Natural killer cell treated with Interleukin-12 subunit alpha and Interleukin-12 subunit beta and Interleukin-15 and Interleukin-18, amount 100 ng/mL, for 72 hours (primary cell): ENCODE data around the gene MAP3K7CL. TPM values are rescaled to one million over a fixed set of nuclear protein-coding genes. Genes with fewer than 3 reads are reported as not detected.
A peak's percentile ranks its signal among the peaks of the same experiment; 100 is the strongest.
"Not testable (repeated sequence)": the region's sequence is repeated elsewhere in the genome, so short reads cannot be mapped to it uniquely, and the experiment has no call there.

Source experiments
- ATAC-seq, 2 donors: fragments of 150-1000 bp; cut with Tn5 transposase in 1 of 2; sonication (Bioruptor Pico), chemical (Tn5 transposase) in 1 of 2; 2 replicates each; pipeline ENCODE4 v1.10.0; 2021
- DNase-seq: peaks from one replicate; pipeline ENCODE4 v3.0.0; 2022; ENCODE audit warnings: low spot score
- H3K27ac Mint-ChIP-seq, 2 donors: 1 replicate in 1 of 2; 2 replicates in 1 of 2; pipeline ENCODE4 v1.8.0; 2022; ENCODE audit warnings: mixed read lengths in 2 of 2, mild to moderate bottlenecking in 1 of 2, moderate library complexity in 1 of 2
- H3K27me3 Mint-ChIP-seq, 2 donors: 1 replicate in 1 of 2; 2 replicates in 1 of 2; pipeline ENCODE4 v1.8.0; 2022; ENCODE audit warnings: mixed read lengths in 2 of 2
- H3K36me3 Mint-ChIP-seq: one replicate; pipeline ENCODE4 v1.8.0; 2022; ENCODE audit warnings: mixed read lengths
- H3K4me1 Mint-ChIP-seq, 2 donors: 1 replicate in 1 of 2; 2 replicates in 1 of 2; pipeline ENCODE4 v1.8.0; 2022; ENCODE audit warnings: low read depth in 2 of 2, mixed read lengths in 2 of 2, mild to moderate bottlenecking in 1 of 2
- H3K4me3 Mint-ChIP-seq: one replicate; pipeline ENCODE4 v1.8.0; 2022; ENCODE audit warnings: mixed read lengths
- H3K9me3 Mint-ChIP-seq: 2 replicates; pipeline ENCODE4 v1.8.0; 2022; ENCODE audit warnings: mixed read lengths
- total RNA-seq, 2 donors: library from RNA; stranded (reverse); gene quantifications; one replicate each; pipeline ENCODE4 v1.2.3, GENCODE V29; 2022

The MAP3K7CL gene
- total RNA-seq, 2 donors from 2014 or later = 2.4 to 6.1 TPM

DNA sequence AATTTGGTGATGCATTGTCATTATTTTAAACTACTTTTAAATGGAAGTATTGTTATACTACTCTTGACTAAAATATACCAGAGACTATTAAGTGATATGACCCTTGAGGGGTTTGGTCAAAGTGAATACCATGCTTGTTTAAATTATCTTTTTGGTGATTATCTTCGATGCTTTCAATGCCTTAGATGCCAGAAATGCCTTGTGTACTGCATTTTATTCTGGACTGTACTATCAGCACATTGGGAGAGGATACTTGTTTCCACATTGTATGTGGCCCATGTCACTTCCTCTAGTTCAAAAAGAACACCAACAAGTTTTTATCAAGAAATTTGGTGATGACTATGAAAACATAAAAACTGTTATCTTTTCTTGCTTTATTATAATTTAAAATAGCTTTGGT, 16.3 kb downstream of the MAP3K7CL start:
- ATAC-seq = no peak
- DNase-seq = no peak
- no peaks in the 10 kb centered on the region for H3K9me3 Mint-ChIP-seq
- H3K4me1 Mint-ChIP-seq = peaks cover 0 to 18% of the 10 kb centered on the region in 2 donors
- H3K4me3 Mint-ChIP-seq = no peak overlapping the region
- H3K27me3 Mint-ChIP-seq = peaks cover 0 to under 1% of the 10 kb centered on the region in 2 donors
- H3K27ac Mint-ChIP-seq = no peak overlapping the region
- no peaks in the 10 kb centered on the region for H3K36me3 Mint-ChIP-seq

DNA sequence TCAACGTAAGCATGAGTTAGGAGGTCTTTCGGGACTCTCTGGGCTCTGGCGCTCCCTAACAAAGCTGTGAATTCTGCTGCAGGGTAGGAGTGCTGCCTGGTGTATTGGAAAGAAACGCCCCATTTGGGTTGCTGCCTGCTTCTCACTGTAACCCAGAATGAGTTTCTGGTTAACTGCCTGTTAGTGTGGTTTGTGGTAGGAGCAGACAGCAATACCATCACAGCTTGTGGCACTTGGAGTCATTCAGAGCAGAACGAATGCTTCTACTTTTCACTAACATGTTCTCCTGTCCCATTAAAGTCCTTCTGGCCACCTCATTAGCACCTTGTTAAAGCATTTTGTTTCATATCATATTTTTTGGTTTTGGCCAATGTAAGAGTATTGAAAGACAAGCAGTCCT, 18.1 kb downstream of the MAP3K7CL start:
- peaks cover 0 to 3% of the 10 kb centered on the region in 2 donors for H3K27me3 Mint-ChIP-seq

DNA sequence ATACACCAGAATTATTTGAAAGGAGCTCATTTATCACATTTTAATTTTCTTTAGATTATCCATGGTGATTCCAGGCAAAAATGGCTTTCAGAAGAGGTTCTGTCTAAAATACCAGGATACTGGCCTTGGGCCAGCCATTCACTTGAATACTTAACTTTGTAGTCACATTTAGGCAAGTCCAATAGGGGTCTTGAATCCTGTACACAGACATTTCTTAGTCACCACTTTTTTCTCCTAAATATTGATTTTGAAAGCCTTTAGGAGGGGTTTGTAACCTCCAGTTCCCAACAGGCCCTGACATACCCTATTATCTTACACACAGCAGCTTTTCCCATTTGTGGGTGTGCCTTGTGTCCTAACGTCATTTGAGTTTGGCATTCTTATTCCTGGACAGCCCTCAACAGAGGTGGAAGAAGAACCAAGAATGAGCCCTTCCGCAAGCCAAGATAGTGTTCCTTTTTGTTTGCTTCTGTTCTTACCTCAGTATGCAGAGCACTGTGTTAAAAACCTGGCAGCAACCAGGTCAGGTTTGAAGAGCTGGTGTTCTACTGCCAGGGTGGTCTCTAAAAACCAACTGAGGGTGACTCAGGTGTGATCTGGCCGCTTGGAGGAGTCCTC, 19.5 kb downstream of the MAP3K7CL start:
- no peaks in the 10 kb centered on the region for H3K36me3 Mint-ChIP-seq
- no peak overlapping the region for H3K27ac Mint-ChIP-seq
- peaks cover 0 to 18% of the 10 kb centered on the region in 2 donors for H3K4me1 Mint-ChIP-seq
- ATAC-seq (no peak), DNase-seq (no peak)
- H3K4me3 Mint-ChIP-seq = no peak overlapping the region
- H3K9me3 Mint-ChIP-seq = no peaks in the 10 kb centered on the region
- H3K27me3 Mint-ChIP-seq = peaks cover 0 to 3% of the 10 kb centered on the region in 2 donors

More for the DNA sequence above, 18.1 kb downstream of the MAP3K7CL start:
- Mint-ChIP-seq H3K9me3 (no peaks in the 10 kb centered on the region), H3K4me3 (no peak overlapping the region), H3K4me1 (peaks cover 0 to 18% of the 10 kb centered on the region in 2 donors), H3K36me3 (no peaks in the 10 kb centered on the region), H3K27ac (no peak overlapping the region)
- ATAC-seq = peak; percentile 55 to 59
- no peak for DNase-seq

DNA sequence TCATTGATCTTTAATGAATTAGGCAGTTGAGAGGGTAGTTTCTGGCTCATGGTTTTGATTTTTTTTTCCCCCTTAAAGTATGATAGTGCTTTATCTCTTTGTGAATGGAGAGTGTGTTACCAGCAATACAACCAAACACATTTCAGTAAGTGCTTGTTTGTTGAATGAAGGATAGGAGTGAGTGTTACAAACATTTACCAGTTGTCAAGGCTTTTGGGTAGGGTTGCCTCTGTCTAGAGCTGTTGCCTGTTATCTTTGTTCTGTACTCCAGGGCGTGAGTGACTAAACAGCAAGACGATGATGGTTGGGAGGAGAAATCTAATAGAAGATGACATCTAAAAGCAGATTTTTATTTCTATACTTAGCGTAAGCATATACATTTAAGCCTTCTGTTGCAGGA, 21.5 kb downstream of the MAP3K7CL start:
- Mint-ChIP-seq H3K4me3 (no peak overlapping the region), H3K9me3 (no peaks in the 10 kb centered on the region)
- no peak for ATAC-seq

DNA sequence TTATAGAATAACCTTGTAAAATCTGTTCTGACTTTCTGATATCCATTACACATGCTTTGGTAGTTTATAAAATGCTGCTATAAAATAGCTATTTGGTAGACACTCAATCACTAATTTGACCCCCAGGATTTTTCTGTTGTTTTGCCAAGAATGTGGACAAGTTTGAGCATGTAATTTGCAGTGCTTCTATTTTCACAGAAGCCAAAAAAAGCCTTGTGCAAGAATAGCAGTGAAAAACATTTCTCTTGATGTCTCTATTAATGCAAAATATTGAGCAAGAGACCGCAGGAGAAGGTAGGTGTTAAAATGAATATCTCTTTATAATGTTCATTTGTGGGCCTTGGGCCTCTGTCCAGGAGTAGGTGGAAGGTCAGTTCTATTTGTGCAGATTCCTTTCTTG, 22.5 kb downstream of the MAP3K7CL start:
- DNase-seq (no peak), ATAC-seq (no peak)
- no peaks in the 10 kb centered on the region for H3K9me3 Mint-ChIP-seq
- H3K27ac Mint-ChIP-seq = no peak overlapping the region
- H3K4me1 Mint-ChIP-seq = peaks cover 0 to 12% of the 10 kb centered on the region in 2 donors
- H3K4me3 Mint-ChIP-seq = no peak overlapping the region
- no peaks in the 10 kb centered on the region for H3K36me3 Mint-ChIP-seq
- H3K27me3 Mint-ChIP-seq = peaks cover 0 to 3% of the 10 kb centered on the region in 2 donors

More for the DNA sequence above, 21.5 kb downstream of the MAP3K7CL start:
- Mint-ChIP-seq H3K36me3 (no peaks in the 10 kb centered on the region), H3K27ac (no peak overlapping the region), H3K4me1 (peaks cover 0 to 12% of the 10 kb centered on the region in 2 donors), H3K27me3 (peaks cover 0 to 3% of the 10 kb centered on the region in 2 donors)
- DNase-seq = no peak

DNA sequence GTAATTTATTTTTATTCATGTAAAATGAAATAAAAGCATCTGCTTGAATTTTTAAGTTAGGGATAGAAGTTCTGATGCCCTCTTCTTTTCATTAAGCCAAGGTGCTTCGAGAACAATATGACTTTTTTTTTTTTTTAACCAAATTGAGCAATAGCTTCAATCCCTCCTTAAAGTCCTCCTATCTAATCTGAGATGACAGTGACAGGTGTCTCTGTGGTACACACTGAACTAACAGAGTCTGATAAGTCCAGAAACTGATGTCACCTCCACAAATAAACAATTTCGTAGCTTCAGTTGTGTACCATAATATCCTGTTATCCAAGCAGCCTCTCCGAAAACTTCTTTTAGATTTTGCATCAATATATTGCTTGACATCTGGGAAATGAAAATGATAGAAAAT, 23.8 kb downstream of the MAP3K7CL start:
- H3K36me3 Mint-ChIP-seq = no peaks in the 10 kb centered on the region
- no peak for ATAC-seq
- H3K9me3 Mint-ChIP-seq = no peaks in the 10 kb centered on the region
- H3K27me3 Mint-ChIP-seq = peaks cover 0 to 3% of the 10 kb centered on the region in 2 donors
- no peaks in the 10 kb centered on the region for H3K4me1 Mint-ChIP-seq
- H3K4me3 Mint-ChIP-seq = no peak overlapping the region
- no peak for DNase-seq
- H3K27ac Mint-ChIP-seq = no peak overlapping the region

DNA sequence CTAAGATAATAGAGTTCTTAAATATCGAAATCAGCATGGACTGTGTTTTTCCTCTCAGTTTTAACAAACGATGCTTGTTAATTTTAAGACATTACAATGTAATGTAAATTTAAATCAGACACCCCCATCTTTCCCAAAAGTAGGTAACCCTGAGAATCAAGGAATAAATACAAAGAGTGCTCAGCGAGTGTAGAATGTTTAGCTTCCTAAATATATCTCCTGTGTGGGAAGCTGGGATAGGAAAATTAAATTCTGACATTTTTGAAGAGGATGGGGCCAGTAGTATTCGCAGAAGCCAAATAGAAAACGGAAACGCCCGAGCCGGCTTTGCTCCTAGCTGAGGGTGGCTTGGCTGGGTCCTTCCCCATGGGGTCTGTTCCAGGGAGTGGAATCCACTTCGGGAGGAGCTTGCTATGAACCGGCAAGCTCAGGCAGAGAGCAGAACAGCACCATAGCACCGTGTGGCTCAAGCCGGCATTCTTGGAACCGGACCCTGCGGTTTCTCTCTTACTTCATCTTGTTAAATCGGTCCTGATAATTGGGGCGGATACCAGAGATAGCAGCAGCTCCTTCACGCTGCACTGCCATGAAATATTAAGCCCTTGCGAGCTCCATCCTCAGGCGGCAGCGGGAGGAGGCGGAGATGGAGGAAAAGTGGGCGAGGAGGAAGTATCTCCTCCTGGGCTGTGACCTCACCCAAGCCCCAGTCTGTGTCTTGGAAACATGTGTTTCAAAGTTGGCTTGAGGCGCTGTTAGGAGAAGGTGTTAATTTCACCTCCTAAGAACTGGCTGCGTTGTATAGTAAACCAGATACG, 24.9 kb downstream of the MAP3K7CL start:
- peaks cover 0 to 3% of the 10 kb centered on the region in 2 donors for H3K27me3 Mint-ChIP-seq
- H3K4me1 Mint-ChIP-seq = no peaks in the 10 kb centered on the region
- no peak overlapping the region for H3K27ac Mint-ChIP-seq
- H3K36me3 Mint-ChIP-seq = no peaks in the 10 kb centered on the region
- no peak overlapping the region for H3K4me3 Mint-ChIP-seq
- no peaks in the 10 kb centered on the region for H3K9me3 Mint-ChIP-seq
- DNase-seq (no peak), ATAC-seq (peak; percentile 45 to 54)

DNA sequence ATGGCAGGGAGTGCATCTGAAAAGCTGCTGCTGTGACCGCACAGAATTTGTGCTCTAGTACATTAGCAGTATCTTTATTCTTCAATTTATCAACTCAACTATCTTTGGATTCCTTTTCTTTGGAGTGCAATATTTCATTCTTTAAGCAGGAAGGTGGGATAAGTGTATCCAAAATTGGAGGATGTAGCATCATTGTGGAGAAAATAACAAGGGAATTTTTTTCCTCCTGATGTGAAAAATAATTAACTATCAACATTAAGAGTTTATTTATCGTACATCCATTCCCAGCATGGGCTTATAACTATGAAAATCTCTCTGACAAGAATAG, 25.5 kb downstream of the MAP3K7CL start:
- Mint-ChIP-seq H3K27me3 (peaks cover 0 to 3% of the 10 kb centered on the region in 2 donors), H3K4me3 (no peak overlapping the region), H3K9me3 (no peaks in the 10 kb centered on the region), H3K4me1 (no peaks in the 10 kb centered on the region), H3K36me3 (no peaks in the 10 kb centered on the region), H3K27ac (no peak overlapping the region)
- ATAC-seq (no peak), DNase-seq (no peak)

DNA sequence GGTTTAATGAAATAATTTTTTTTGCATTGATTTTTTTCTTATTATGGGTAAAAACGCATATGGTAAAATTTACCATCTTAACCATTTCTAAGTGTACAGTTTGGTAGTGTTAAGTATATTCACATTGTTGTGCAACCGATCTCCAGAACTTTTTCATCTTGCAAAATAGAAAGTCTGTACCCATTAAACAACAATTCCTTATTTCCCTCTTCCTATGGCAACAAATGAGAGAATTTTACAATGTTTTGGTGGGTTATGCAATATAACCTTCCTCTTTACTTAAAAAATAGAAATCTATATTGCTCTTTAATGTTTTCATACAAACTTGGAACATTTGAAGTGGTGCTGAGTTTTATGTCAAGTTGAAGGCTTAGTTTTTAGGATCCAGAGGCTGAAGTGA, 26.6 kb downstream of the MAP3K7CL start:
- ATAC-seq (no peak), DNase-seq (no peak)
- H3K4me3 Mint-ChIP-seq = no peak overlapping the region
- H3K36me3 Mint-ChIP-seq = no peaks in the 10 kb centered on the region
- H3K27me3 Mint-ChIP-seq = no peaks in the 10 kb centered on the region
- no peaks in the 10 kb centered on the region for H3K4me1 Mint-ChIP-seq
- H3K27ac Mint-ChIP-seq = no peak overlapping the region
- H3K9me3 Mint-ChIP-seq = no peaks in the 10 kb centered on the region

DNA sequence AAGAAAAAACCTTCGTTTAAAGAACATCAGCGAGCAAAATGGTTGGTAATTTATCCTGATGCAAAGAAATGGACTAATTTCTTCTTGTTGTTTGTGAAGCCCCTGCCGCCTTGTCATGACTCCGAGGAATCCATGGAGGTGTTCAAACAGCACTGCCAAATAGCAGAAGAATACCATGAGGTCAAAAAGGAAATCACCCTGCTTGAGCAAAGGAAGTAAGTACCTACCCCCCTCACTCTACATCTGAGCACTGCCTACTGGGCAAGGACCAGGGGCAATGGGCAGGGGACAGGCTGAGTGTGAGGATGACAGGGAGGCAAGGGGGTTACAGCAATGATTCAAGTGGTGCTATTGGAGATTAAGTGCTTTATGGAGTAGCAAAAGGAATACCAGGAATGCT, 29.4 kb downstream of the MAP3K7CL start:
- H3K36me3 Mint-ChIP-seq = no peaks in the 10 kb centered on the region
- H3K27me3 Mint-ChIP-seq = no peaks in the 10 kb centered on the region
- no peak overlapping the region for H3K27ac Mint-ChIP-seq
- DNase-seq = no peak
- H3K9me3 Mint-ChIP-seq = no peaks in the 10 kb centered on the region
- H3K4me1 Mint-ChIP-seq = no peaks in the 10 kb centered on the region
- H3K4me3 Mint-ChIP-seq = no peak overlapping the region
- no peak for ATAC-seq

DNA sequence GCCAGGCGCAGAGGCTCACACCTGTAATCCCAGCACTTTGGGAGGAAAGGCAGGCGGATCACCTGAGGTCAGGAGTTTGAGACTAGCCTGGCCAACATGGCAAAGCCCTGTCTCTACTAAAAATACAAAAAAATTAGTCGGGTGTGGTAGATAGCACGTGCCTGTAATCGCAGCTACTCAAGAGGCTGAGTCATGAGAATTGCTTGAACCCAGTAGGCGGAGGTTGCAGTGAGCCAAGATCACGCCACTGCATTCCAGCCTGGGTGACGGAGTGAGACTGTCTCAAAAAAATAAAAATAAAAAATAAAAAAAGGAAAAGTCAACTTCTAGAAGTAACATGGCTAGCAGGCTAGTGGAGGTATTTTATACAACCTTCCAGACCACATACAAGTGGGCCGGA, 32.4 kb downstream of the MAP3K7CL start:
- ATAC-seq, DNase-seq, H3K36me3 Mint-ChIP-seq, H3K27me3 Mint-ChIP-seq, H3K4me1 Mint-ChIP-seq, H3K27ac Mint-ChIP-seq, H3K4me3 Mint-ChIP-seq, H3K9me3 Mint-ChIP-seq: not testable (repeated sequence)

DNA sequence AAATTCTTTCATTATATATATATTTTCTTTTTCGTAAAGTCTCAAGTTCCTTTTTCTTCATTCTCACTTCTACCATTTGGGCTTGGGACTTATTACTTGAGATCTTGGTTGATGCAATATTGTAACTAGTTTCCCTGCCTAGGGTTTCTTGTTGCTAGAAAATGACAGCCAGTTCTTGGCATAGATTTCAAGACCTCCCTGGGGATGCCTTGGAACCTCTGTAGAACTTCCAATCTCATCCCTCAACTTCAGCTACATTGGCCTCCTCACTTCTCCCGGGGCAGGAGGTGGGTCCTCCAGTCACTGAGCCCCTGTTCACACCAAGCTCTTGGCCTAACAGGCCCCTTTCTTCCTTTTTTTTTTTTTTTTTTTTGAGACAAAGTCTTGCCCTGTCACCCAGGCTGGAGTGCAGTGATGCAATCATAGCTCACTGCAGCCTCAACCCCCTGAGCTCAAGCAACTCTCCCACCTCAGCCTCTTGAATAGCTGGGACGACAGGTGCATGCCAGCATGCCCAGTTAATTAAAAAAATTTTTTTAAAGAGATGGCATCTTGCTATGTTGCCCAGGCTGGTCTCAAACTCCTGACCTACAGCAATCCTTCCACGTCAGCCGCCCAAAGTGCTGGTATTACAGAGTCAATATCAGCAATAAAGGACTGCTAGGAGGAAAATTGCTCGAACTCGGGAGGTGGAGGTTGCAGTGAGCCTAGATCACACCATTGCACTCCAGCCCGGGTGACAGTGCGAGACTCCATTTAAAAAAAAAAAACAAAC, 33.1 kb downstream of the MAP3K7CL start:
- no peak overlapping the region for H3K27ac Mint-ChIP-seq
- no peaks in the 10 kb centered on the region for H3K27me3 Mint-ChIP-seq
- H3K9me3 Mint-ChIP-seq = no peaks in the 10 kb centered on the region
- H3K4me3 Mint-ChIP-seq = no peak overlapping the region
- no peaks in the 10 kb centered on the region for H3K36me3 Mint-ChIP-seq
- no peak for DNase-seq
- no peaks in the 10 kb centered on the region for H3K4me1 Mint-ChIP-seq
- no peak for ATAC-seq

DNA sequence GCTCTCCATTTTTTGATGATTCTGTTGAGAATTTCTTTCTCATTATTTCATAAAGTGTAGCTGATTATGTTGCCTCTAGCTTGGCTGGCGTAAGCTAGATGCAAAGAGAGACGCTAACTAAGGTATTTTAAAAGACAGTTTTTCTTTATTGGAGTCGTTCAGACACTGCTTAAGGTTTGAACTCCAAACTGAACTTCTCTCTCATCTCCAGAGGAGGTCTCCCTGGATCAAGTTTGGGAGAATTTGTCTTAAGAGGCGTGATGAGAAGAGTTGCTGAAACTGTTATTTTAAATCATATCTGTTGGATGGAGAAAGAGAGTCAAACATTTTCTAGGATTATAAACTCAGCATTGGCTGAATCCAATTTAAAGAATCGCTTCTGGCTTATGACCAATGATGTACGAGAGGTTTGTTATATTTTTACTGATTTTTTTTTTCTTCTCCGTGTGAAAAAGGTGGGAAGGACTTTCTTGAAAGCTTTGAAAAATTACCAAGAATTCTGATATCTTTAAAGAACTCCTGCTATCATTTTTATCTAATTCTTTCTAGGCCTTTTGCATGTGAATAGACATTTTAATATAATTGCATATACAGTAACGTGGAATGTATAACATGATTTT, 34.0 kb downstream of the MAP3K7CL start:
- no peaks in the 10 kb centered on the region for H3K36me3 Mint-ChIP-seq
- no peak overlapping the region for H3K4me3 Mint-ChIP-seq
- no peaks in the 10 kb centered on the region for H3K27me3 Mint-ChIP-seq
- no peak for ATAC-seq
- DNase-seq = no peak
- no peak overlapping the region for H3K27ac Mint-ChIP-seq
- no peaks in the 10 kb centered on the region for H3K9me3 Mint-ChIP-seq
- H3K4me1 Mint-ChIP-seq = no peaks in the 10 kb centered on the region

DNA sequence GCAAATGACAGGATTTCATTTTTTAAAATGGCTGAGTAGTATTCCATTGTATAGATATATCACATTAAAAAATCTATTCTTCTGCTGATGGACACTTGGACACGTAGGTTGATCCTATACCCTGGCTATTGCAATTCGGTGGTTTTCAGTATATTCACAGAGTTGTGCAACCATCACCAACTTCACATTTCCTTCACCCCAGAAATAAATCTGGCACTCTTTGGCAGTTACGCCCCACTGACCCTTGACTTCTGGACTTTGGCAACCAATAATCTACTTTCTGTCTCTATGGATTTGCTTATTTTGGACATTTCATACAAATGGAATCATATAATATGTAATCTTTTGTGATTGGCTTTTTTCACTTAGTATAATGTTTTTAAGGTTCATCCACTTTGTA, 35.9 kb downstream of the MAP3K7CL start:
- Mint-ChIP-seq H3K9me3 (no peaks in the 10 kb centered on the region), H3K27me3 (no peaks in the 10 kb centered on the region), H3K4me3 (no peak overlapping the region), H3K4me1 (no peaks in the 10 kb centered on the region), H3K36me3 (no peaks in the 10 kb centered on the region), H3K27ac (no peak overlapping the region)
- ATAC-seq (no peak), DNase-seq (no peak)
